GM20000 (cell line): ENCODE measurements around the gene P2RY14.
"Not testable (repeated sequence)": the region's sequence is repeated elsewhere in the genome, so short reads cannot be mapped to it uniquely, and the experiment has no call there.

Experiments
- DNase-seq: peaks from one replicate; pipeline ENCODE4 v3.0.0; 2012; ENCODE audit warnings: low spot score
- CTCF ChIP-seq: IDR thresholded peaks from 2 replicates; pipeline ENCODE4 v1.5.1; 2012; ENCODE audit warnings: mild to moderate bottlenecking, control low read depth; ENCODE audit errors: extremely low read depth, missing control alignments

The P2RY14 gene

DNA sequence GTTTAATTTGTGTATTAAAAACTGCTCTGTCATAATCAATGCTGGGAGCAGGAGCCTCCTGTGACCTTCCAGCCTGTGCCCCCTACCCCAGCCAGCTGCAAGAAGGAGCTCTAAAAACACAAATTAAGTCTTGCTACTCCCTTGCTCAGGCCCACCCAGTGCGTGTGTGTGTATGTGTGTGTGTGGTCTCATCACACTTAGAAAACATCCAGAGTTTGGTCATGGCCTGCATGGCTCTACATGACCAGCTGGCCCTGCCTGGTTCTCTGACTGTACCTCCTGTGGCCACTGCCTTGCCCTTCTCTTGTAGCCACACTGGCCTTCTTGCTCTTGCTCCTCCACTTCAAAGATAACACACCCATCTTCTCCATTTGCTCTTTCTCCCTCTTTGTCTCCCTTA, 13.7 kb downstream of the P2RY14 start:
- no peak for TF ChIP-seq CTCF
- no peak for DNase-seq

- DNase-seq: no peak
- TF ChIP-seq CTCF: no peak
These were observed 15.3 kb downstream of the P2RY14 start for GRCh38 chr3:151262871-151263525.

DNA sequence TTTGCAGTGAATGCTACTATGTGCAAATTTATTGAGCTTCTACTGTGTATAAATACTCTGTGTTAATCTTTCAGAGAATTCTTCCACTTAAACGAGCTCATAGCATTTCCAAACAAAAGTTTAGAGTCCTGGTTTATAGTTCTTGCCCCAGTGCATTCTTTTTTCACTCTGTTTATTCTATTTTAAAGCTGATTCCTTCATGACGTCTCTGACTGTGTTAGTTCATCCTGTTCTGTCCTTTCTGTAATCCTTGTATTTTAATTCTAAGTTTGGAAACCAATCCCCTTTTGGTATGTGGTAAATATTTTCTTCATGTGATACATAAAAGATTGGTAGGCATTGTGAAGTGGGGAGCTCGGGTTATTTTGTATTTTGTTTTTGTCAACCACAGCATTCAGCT, 18.7 kb downstream of the P2RY14 start:
- no peak for DNase-seq

DNA sequence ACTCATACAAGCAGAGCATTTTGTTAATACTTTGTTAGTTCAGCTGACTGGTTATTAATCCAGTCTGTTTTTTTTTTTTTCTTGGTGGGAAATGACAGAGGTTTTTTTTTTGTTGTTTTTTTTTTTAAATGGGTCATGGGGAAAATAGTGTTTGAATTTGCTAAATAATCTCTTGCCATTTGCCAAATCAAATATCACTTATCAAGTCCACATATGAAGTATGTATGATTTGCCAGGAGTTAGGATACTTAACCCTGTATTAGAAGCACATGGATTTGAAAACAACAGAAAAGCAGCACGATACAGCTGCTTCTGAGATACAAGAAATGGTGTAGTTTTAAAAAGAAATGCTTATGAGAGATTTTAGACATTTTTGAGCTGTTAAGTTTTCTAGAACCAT, 21.6 kb downstream of the P2RY14 start:
- no peak for TF ChIP-seq CTCF
- DNase-seq: no peak

More for the DNA sequence above, 18.7 kb downstream of the P2RY14 start:
- no peak for TF ChIP-seq CTCF

DNA sequence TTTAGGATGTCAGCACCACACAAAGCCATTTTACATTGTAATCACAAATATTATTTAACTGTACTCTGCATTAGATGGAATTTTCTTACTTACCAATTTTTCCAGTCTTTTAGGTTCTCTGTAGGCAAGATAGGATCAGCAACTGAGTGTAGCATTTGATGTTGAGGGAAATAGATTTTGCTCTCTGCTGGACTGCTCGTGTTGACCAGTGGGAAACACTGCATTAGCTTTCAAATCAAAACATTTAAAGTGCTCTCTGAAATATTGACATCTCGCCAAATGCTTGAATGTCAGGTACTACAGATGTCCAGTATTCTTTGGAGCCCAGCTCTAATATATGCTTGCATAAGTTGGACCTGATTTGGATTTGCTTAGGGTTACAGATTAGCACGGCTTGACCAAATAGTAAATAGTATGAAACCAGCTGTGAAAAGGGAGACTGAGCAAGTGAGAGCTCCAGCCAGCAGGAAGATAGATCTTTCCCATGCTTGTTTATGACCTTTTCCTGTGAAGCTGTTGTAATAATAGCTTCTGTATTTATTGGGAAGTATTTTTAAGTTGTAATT, 29.5 kb downstream of the P2RY14 start:
- DNase-seq: no peak
- TF ChIP-seq CTCF: no peak

- not testable (repeated sequence) for DNase-seq
These were observed 36.3 kb downstream of the P2RY14 start for GRCh38 chr3:151242006-151242405.

DNA sequence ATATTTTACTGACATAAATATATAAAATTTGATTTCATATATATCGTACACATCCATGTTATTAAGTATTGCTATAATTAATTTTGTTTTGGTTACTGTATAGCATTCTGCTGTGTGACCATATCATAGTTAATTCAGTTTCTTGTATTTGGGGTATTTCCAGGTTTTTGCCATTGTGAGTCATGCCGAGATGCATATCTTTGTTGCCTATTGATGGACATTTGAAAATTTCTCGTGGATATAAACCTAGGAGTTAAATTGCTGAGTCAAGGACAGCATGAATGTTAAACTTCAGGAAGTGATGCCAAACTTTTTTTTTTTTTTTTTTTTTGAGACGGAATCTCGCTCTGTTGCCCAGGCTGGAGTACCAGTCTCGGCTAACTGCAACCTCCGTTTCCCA, 41.6 kb downstream of the P2RY14 start:
- TF ChIP-seq CTCF: no peak

GRCh38 chr3:151236316-151236715, 42.0 kb downstream of the P2RY14 start:
- TF ChIP-seq CTCF: no peak
- no peak for DNase-seq

More for the DNA sequence above, 41.6 kb downstream of the P2RY14 start:
- DNase-seq: no peak
